DMS 273 (cell line): ENCODE measurements around the gene TGM6.

Experiments used
- DNase-seq: peaks from one replicate; lab custom pipeline; 2025; ENCODE audit not compliant: unreplicated experiment; lab: John Stamatoyannopoulos, UW

Gene TGM6

GRCh38 chr20:2380601-2381000, at the start of gene TGM6:
Gene TGM6, plus strand, starts transcription at chr20:2380901. Its CDS starts 68 bp downstream, at chr20:2380969.
- DNase-seq, result no peak

GRCh38 chr20:2331106-2331505, 49.6 kb upstream of the TGM6 start:
- no peak for DNase-seq

- DNase-seq, result no peak
Observed at GRCh38 chr20:2331901-2332565, 48.7 kb upstream of the TGM6 start.

GRCh38 chr20:2332711-2333110, 48.0 kb upstream of the TGM6 start:
- DNase-seq, result no peak

- no peak for DNase-seq
Observed at GRCh38 chr20:2333821-2334220, 46.9 kb upstream of the TGM6 start.

GRCh38 chr20:2335096-2335870, 45.4 kb upstream of the TGM6 start:
- DNase-seq, result no peak

- DNase-seq, result no peak
Observed at GRCh38 chr20:2336471-2336870, 44.2 kb upstream of the TGM6 start.

GRCh38 chr20:2337142-2337541, 43.6 kb upstream of the TGM6 start:
- no peak for DNase-seq

GRCh38 chr20:2338411-2339066, 42.2 kb upstream of the TGM6 start:
- no peak for DNase-seq

- DNase-seq, result no peak
Observed at GRCh38 chr20:2340136-2340535, 40.6 kb upstream of the TGM6 start.

GRCh38 chr20:2340823-2341222, 39.9 kb upstream of the TGM6 start:
- DNase-seq, result no peak

- no peak for DNase-seq
Observed at GRCh38 chr20:2341336-2341735, 39.4 kb upstream of the TGM6 start.

- no peak for DNase-seq
Observed at GRCh38 chr20:2342243-2342642, 38.5 kb upstream of the TGM6 start.

- no peak for DNase-seq
Observed at GRCh38 chr20:2346188-2346587, 34.5 kb upstream of the TGM6 start.

GRCh38 chr20:2348336-2348735, 32.4 kb upstream of the TGM6 start:
- no peak for DNase-seq

- no peak for DNase-seq
Observed at GRCh38 chr20:2349801-2350200, 30.9 kb upstream of the TGM6 start.

GRCh38 chr20:2350606-2351005, 30.1 kb upstream of the TGM6 start:
- no peak for DNase-seq

- DNase-seq, result no peak
Observed at GRCh38 chr20:2353231-2353630, 27.5 kb upstream of the TGM6 start.

GRCh38 chr20:2357114-2357513, 23.6 kb upstream of the TGM6 start:
- DNase-seq, result no peak

- DNase-seq, result no peak
Observed at GRCh38 chr20:2358006-2358405, 22.7 kb upstream of the TGM6 start.

GRCh38 chr20:2361035-2361593, 19.6 kb upstream of the TGM6 start:
- no peak for DNase-seq

- DNase-seq, result no peak
Observed at GRCh38 chr20:2363187-2363586, 17.5 kb upstream of the TGM6 start.
